ENCODE measurements around the gene KDM2A.

Gene KDM2A

DNA sequence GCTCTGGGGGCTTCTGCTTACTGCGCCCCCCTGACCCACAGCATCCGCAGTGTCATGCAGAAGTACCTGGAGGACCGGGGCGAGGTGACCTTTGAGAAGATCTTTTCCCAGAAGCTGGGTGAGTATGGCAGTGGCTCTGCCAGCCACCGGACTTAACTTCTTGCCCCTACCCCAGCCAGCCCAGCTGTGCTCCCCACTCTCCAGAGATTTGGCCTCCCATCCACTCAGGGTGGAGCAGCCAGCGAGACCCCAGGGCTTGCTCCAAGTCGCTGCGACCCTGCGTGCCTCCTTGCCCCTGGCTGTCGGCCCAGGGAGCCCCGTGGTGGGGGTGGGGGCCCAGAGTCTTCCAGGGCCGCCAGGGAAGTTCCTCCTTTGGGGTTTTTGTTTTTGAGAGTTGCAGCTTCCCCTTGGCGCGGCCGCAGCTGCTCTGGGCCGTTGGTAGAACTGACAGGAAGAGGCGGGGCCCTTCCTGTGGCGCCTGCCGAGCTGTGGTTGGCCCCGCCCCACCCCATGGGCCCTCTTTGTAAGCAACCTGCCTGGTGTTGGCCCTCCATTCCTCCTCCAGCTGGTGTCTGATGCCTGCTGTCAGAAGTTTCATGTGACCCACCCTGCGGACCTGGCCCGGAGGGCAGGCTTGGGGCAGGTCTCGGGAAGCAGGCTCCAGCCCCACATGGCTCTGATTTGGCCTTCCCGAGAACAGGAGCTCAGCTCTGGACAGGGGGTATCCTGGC is 158.3 kb downstream of the KDM2A start (continued):
- TF ChIP-seq, protein P1, sequence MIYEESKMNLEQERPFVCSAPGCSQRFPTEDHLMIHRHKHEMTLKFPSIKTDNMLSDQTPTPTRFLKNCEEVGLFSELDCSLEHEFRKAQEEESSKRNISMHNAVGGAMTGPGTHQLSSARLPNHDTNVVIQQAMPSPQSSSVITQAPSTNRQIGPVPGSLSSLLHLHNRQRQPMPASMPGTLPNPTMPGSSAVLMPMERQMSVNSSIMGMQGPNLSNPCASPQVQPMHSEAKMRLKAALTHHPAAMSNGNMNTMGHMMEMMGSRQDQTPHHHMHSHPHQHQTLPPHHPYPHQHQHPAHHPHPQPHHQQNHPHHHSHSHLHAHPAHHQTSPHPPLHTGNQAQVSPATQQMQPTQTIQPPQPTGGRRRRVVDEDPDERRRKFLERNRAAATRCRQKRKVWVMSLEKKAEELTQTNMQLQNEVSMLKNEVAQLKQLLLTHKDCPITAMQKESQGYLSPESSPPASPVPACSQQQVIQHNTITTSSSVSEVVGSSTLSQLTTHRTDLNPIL (CRISPR knock-in tag; IDR thresholded peaks at IDR 0.05; ENCODE audit: low read depth) = no peak
- TF ChIP-seq ZFP3 (CRISPR knock-in tag; IDR thresholded peaks at IDR 0.05) = no peak

DNA sequence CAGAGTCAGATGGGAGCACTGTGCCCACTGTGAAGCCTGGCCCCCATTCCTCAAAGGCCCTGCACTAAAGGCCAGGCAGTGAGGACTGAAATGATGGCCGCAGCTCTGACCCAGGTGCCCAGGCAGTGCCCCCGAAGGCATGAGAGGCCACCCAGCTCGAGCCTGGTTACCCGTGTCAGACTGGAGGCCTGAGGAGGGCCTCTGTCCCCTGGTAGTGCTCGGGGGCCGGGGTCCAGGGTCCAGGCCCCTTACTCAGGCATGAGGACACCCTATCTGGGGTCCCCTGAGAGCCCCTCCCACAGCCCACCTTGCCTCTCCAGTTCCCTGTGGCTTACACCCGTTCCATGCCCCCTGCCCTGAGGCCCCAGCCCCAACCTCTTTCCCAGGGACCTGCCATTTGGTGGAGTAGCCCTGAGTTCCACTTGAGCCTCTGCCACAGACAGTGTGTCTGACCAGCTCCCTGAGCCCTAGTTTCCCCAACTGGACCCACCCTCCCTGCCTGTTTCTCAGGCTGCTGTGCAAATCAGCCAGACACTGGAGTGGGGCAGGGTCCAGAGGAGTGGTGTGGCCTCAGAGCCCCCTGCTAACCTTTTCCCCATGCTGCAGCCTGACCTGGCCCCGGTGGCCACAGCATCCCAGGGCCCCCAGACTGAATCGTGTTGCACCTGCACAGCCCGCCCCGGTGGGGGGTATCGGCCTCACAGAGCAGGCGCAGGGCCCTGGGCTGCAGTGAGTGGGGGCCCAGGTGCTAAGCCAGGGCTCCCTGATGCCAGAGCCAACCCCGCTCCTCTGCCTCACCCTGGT is 159.3 kb downstream of the KDM2A start:
- TF ChIP-seq ZFP30 (CRISPR knock-in tag; IDR thresholded peaks at IDR 0.05) (no peak), CSDC2 (CRISPR knock-in tag; IDR thresholded peaks at IDR 0.05) (no peak), BACH2 (CRISPR knock-in tag; IDR thresholded peaks at IDR 0.05; ENCODE audit: borderline replicate concordance) (no peak), ZC3H10 (CRISPR knock-in tag; IDR thresholded peaks at IDR 0.05) (no peak)
- no peak for ATAC-seq

DNA sequence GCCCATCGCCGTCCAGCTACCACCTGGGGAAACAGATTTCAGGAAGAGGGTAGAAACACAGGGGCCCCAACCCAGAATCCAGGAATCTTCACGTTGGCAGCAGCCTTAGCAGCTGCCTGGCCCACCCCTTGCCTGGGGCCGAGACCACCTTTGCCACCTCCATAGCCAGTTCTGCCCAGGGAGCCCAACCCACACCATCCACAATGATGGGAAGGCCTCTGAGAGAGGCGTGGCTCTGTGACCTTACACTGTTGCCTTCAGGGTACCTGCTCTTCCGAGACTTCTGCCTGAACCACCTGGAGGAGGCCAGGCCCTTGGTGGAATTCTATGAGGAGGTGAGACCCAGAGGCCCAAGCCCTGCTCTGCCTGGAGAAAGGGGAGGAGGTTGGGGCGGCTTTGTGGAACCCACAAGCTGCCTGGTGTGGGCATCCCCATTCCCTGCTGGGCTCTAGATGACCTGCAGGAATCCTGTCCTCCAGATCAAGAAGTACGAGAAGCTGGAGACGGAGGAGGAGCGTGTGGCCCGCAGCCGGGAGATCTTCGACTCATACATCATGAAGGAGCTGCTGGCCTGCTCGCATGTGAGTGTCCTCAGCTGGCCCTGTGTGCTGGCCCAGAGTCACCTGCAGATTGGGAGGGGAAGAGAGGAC is 160.0 kb downstream of the KDM2A start:
- TF ChIP-seq ZFP30 (CRISPR knock-in tag; IDR thresholded peaks at IDR 0.05) (no peak), ZNF70 (CRISPR knock-in tag; IDR thresholded peaks at IDR 0.05) (no peak), ISL1 (CRISPR knock-in tag; IDR thresholded peaks at IDR 0.05) (no peak), ZC3H10 (CRISPR knock-in tag; IDR thresholded peaks at IDR 0.05) (no peak), ARNTL (CRISPR knock-in tag; IDR thresholded peaks at IDR 0.05; ENCODE audit: borderline replicate concordance, low read depth) (no peak), TCF4 (CRISPR knock-in tag; IDR thresholded peaks at IDR 0.05; ENCODE audit: borderline replicate concordance) (no peak), TOX (CRISPR knock-in tag; IDR thresholded peaks at IDR 0.05; ENCODE audit: borderline replicate concordance) (no peak), BACH2 (CRISPR knock-in tag; IDR thresholded peaks at IDR 0.05; ENCODE audit: borderline replicate concordance) (no peak), GLIS3 (CRISPR knock-in tag; IDR thresholded peaks at IDR 0.05) (no peak), ZNF8 (CRISPR knock-in tag; IDR thresholded peaks at IDR 0.05) (no peak)
- TF ChIP-seq, protein P2, sequence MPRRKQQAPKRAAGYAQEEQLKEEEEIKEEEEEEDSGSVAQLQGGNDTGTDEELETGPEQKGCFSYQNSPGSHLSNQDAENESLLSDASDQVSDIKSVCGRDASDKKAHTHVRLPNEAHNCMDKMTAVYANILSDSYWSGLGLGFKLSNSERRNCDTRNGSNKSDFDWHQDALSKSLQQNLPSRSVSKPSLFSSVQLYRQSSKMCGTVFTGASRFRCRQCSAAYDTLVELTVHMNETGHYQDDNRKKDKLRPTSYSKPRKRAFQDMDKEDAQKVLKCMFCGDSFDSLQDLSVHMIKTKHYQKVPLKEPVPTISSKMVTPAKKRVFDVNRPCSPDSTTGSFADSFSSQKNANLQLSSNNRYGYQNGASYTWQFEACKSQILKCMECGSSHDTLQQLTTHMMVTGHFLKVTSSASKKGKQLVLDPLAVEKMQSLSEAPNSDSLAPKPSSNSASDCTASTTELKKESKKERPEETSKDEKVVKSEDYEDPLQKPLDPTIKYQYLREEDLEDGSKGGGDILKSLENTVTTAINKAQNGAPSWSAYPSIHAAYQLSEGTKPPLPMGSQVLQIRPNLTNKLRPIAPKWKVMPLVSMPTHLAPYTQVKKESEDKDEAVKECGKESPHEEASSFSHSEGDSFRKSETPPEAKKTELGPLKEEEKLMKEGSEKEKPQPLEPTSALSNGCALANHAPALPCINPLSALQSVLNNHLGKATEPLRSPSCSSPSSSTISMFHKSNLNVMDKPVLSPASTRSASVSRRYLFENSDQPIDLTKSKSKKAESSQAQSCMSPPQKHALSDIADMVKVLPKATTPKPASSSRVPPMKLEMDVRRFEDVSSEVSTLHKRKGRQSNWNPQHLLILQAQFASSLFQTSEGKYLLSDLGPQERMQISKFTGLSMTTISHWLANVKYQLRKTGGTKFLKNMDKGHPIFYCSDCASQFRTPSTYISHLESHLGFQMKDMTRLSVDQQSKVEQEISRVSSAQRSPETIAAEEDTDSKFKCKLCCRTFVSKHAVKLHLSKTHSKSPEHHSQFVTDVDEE (CRISPR knock-in tag; IDR thresholded peaks at IDR 0.05) = no peak
- TF ChIP-seq, protein P3, sequence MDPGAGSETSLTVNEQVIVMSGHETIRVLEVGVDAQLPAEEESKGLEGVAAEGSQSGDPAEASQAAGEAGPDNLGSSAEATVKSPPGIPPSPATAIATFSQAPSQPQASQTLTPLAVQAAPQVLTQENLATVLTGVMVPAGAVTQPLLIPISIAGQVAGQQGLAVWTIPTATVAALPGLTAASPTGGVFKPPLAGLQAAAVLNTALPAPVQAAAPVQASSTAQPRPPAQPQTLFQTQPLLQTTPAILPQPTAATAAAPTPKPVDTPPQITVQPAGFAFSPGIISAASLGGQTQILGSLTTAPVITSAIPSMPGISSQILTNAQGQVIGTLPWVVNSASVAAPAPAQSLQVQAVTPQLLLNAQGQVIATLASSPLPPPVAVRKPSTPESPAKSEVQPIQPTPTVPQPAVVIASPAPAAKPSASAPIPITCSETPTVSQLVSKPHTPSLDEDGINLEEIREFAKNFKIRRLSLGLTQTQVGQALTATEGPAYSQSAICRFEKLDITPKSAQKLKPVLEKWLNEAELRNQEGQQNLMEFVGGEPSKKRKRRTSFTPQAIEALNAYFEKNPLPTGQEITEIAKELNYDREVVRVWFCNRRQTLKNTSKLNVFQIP (CRISPR knock-in tag; IDR thresholded peaks at IDR 0.05; ENCODE audit: borderline replicate concordance, low read depth) = no peak
- TF ChIP-seq, protein P4, sequence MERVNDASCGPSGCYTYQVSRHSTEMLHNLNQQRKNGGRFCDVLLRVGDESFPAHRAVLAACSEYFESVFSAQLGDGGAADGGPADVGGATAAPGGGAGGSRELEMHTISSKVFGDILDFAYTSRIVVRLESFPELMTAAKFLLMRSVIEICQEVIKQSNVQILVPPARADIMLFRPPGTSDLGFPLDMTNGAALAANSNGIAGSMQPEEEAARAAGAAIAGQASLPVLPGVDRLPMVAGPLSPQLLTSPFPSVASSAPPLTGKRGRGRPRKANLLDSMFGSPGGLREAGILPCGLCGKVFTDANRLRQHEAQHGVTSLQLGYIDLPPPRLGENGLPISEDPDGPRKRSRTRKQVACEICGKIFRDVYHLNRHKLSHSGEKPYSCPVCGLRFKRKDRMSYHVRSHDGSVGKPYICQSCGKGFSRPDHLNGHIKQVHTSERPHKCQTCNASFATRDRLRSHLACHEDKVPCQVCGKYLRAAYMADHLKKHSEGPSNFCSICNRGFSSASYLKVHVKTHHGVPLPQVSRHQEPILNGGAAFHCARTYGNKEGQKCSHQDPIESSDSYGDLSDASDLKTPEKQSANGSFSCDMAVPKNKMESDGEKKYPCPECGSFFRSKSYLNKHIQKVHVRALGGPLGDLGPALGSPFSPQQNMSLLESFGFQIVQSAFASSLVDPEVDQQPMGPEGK (CRISPR knock-in tag; IDR thresholded peaks at IDR 0.05; ENCODE audit: borderline replicate concordance) = no peak
- TF ChIP-seq, protein P1 (CRISPR knock-in tag; IDR thresholded peaks at IDR 0.05; ENCODE audit: low read depth) = no peak
- ATAC-seq = no peak

Measured in SK-N-SH treated with all-trans-retinoic acid at 6 μM for 48 hours (cell line).